K562 (cell line): Measurements from ENCODE around the gene RAB6A. TPM values are rescaled to one million over a fixed set of nuclear protein-coding genes. Genes with fewer than 3 reads are reported as not detected.

Experiments used
- ATAC-seq: fragments of 200-7000 bp; cut with Tn5 transposase; 3 replicates; pipeline ENCODE4 v1.9.1; 2020; ENCODE audit warnings: moderate library complexity
- BruUV-seq: library from RNA; stranded (reverse); fragments of 400-500 nt; replicated peaks from 2 replicates; lab custom pipeline; 2021; lab: Mats Ljungman, UMichigan
- CTCF ChIA-PET: fragments of 300-600 bp; formaldehyde crosslinking; extraction: SDS; loops from one replicate; lab custom pipeline; 2021; ENCODE audit warnings: low intra/inter-chr PET ratio; lab: Yijun Ruan, JAX
- POLR2A ChIA-PET: fragments of 300-600, 350-650 bp; sonication (Branson Sonifier 250); formaldehyde crosslinking; extraction: SDS; loops from one replicate; lab custom pipeline; 2021; ENCODE audit warnings: antibody characterized with exemption, inconsistent platforms; lab: Yijun Ruan, JAX
- DNase-seq, 4 experiments: peaks; one replicate each; pipeline versions ENCODE4 v3.0.0 to v3.0.0-alpha.2; 2011 to 2018; ENCODE audit warnings: low spot score in 3 of 4, mixed read lengths in 3 of 4; ENCODE audit errors: extremely low read depth in 1 of 4
- FAIRE-seq: peaks from 2 replicates; lab custom pipeline; 2011; peaks lifted over from hg19 to GRCh38; lab: Jason Lieb, UNC
- H2AFZ ChIP-seq: 2 replicates; pipeline ENCODE4 v1.6.0; 2011; ENCODE audit warnings: low read depth, low read length, control low read depth, inconsistent platforms
- H3K27ac ChIP-seq: fragments of 200-600 bp; 3 replicates; pipeline ENCODE4 v1.8.0; 2011; ENCODE audit warnings: low read depth, mild to moderate bottlenecking, control low read depth, inconsistent platforms, low read length, moderate library complexity, mixed read lengths; ENCODE audit errors: extremely low read depth
- H3K27me3 ChIP-seq, 2 experiments: fragments of 300-600 bp in 1 of 2; 2 replicates in 1 of 2; 3 replicates in 1 of 2; pipeline versions ENCODE4 v1.6.0 to v1.8.0; 2011; ENCODE audit warnings: inconsistent platforms in 2 of 2, low read length in 2 of 2, mild to moderate bottlenecking in 1 of 2, mixed read lengths in 1 of 2, moderate library complexity in 1 of 2; ENCODE audit not compliant: control insufficient read depth in 2 of 2, insufficient read depth in 2 of 2
- H3K36me3 ChIP-seq: fragments of 300-600 bp; 3 replicates; pipeline ENCODE4 v1.8.0; 2011; ENCODE audit warnings: mild to moderate bottlenecking, low read length, inconsistent platforms; ENCODE audit not compliant: control insufficient read depth, insufficient read depth
- H3K4me1 ChIP-seq, 2 experiments: fragments of 200-600 bp in 1 of 2; replicated peaks in 1 of 2; 2 replicates in 1 of 2; 3 replicates in 1 of 2; pipeline versions ENCODE4 v1.5.1 to v1.8.0; 2011; ENCODE audit warnings: inconsistent platforms in 2 of 2, low read length in 2 of 2, mild to moderate bottlenecking in 1 of 2, mixed read lengths in 1 of 2, moderate library complexity in 1 of 2; ENCODE audit not compliant: control insufficient read depth in 2 of 2, insufficient read depth in 2 of 2
- H3K4me2 ChIP-seq: 2 replicates; pipeline ENCODE4 v1.6.1; 2011; ENCODE audit warnings: low read length, control low read depth, inconsistent platforms, mixed read lengths; ENCODE audit not compliant: insufficient read depth
- H3K4me3 ChIP-seq: fragments of 200-600 bp; sonication (generic), shearing (Covaris generic); 2 replicates; pipeline ENCODE4 v1.5.1; 2016; ENCODE audit warnings: control low read depth, inconsistent platforms
- H3K79me2 ChIP-seq: fragments of 200-600 bp; 3 replicates; pipeline ENCODE4 v1.8.0; 2011; ENCODE audit warnings: low read length, inconsistent platforms; ENCODE audit not compliant: control insufficient read depth, insufficient read depth
- H3K9ac ChIP-seq, 2 experiments: 2 replicates each; pipeline versions ENCODE4 v1.6.0 to v1.6.1; 2011; ENCODE audit warnings: low read depth in 2 of 2, low read length in 2 of 2, control low read depth in 1 of 2, inconsistent platforms in 1 of 2, mild to moderate bottlenecking in 1 of 2, mixed read lengths in 1 of 2; ENCODE audit not compliant: insufficient read depth in 1 of 2
- H3K9me1 ChIP-seq: one replicate; pipeline ENCODE4 v1.6.0; 2011; ENCODE audit warnings: inconsistent platforms, mild to moderate bottlenecking, low read length, moderate library complexity; ENCODE audit not compliant: control insufficient read depth, insufficient read depth
- H3K9me3 ChIP-seq: replicated peaks from 2 replicates; pipeline ENCODE4 v1.5.1; 2011; ENCODE audit warnings: low read depth, low read length, inconsistent platforms; ENCODE audit not compliant: control insufficient read depth, insufficient read depth
- H4K20me1 ChIP-seq: replicated peaks from 2 replicates; pipeline ENCODE4 v1.6.1; 2011; ENCODE audit warnings: low read length, inconsistent platforms, mixed read lengths; ENCODE audit not compliant: control insufficient read depth, insufficient read depth
- ARID2 ChIP-seq: fragments of 450-650 bp; IDR thresholded peaks from 2 replicates; pipeline ENCODE4 v1.6.1; 2017; ENCODE audit warnings: antibody characterized with exemption, mild to moderate bottlenecking
- ARNT ChIP-seq, 2 experiments: fragments of 450-650 bp; IDR thresholded peaks; 2 replicates each; pipeline ENCODE4 v1.6.1; 2016; ENCODE audit warnings: mild to moderate bottlenecking in 1 of 2
- CTCF ChIP-seq, 3 experiments: IDR thresholded peaks in 2 of 3; conservative IDR thresholded peaks in 1 of 3; 2 replicates each; pipeline ENCODE4 v1.5.1; 2011 to 2012; ENCODE audit warnings: low read length in 3 of 3, mild to moderate bottlenecking in 3 of 3, control low read depth in 2 of 3, improper control_type of control experiment in 1 of 3, inconsistent platforms in 1 of 3, low read depth in 1 of 3, mixed read lengths in 1 of 3, moderate library complexity in 1 of 3; ENCODE audit not compliant: insufficient read depth in 2 of 3
- FOXK2 ChIP-seq, 2 experiments: fragments of 450-650 bp; IDR thresholded peaks in 1 of 2; conservative IDR thresholded peaks in 1 of 2; 2 replicates each; pipeline ENCODE4 v1.6.1; 2016; ENCODE audit warnings: low read depth in 2 of 2, mild to moderate bottlenecking in 1 of 2
- MAX ChIP-seq: sonication (generic); formaldehyde crosslinking; IDR thresholded peaks from 2 replicates; pipeline ENCODE4 v1.9.0; 2022; ENCODE audit warnings: mild to moderate bottlenecking, missing genetic modification reagents
- MBD2 ChIP-seq: sonication (generic); IDR thresholded peaks from 2 replicates; pipeline ENCODE4 v1.6.1; 2016; ENCODE audit warnings: low read depth, borderline replicate concordance
- PHF8 ChIP-seq: fragments of 200-600 bp; sonication (generic); IDR thresholded peaks from 2 replicates; pipeline ENCODE4 v1.6.1; 2012; ENCODE audit warnings: mixed run types, mild to moderate bottlenecking, inconsistent platforms, low read length, moderate library complexity, borderline replicate concordance
- PRPF4 ChIP-seq: fragments of 200-400 bp; formaldehyde crosslinking; IDR thresholded peaks from one replicate; pipeline ENCODE4 v1.6.1; 2017; ENCODE audit warnings: low read length, low read depth, mild to moderate bottlenecking; ENCODE audit not compliant: insufficient read depth, poor library complexity, severe bottlenecking
- RBM34 ChIP-seq: fragments of 200-400 bp; formaldehyde crosslinking; IDR thresholded peaks from 2 replicates; pipeline ENCODE4 v1.6.1; 2018; ENCODE audit warnings: low read length, borderline replicate concordance; ENCODE audit not compliant: insufficient read depth
- RNF2 ChIP-seq: sonication (generic); IDR thresholded peaks from 2 replicates; pipeline ENCODE4 v1.6.1; 2016
- SIX5 ChIP-seq, 2 experiments: IDR thresholded peaks; 2 replicates each; pipeline ENCODE4 v1.6.1; 2011; ENCODE audit warnings: low read length in 2 of 2, borderline replicate concordance in 1 of 2, low read depth in 1 of 2, mild to moderate bottlenecking in 1 of 2, moderate library complexity in 1 of 2; ENCODE audit not compliant: insufficient read depth in 1 of 2
- TBP ChIP-seq: optimal IDR thresholded peaks from 2 replicates; pipeline ENCODE3; 2011; ENCODE audit warnings: low read depth, low read length, improper control_type of control experiment
- WGBS: fragments of 100-300 bp; shearing (Covaris generic); methylation state at CpG from one replicate; pipeline ENCODE4 v1.1.6; 2016; ENCODE audit warnings: low coverage, mixed read lengths; ENCODE audit not compliant: insufficient coverage; ENCODE audit errors: missing lambda C conversion rate; 5-methylcytosine and 5-hydroxymethylcytosine counted together
- in situ Hi-C: fragments of 300-500 bp; cut with MboI; formaldehyde crosslinking; loops from 4 replicates; pipeline ENCODE4 v1.15.0; 2018; ENCODE audit warnings: inconsistent platforms, mixed read lengths
- intact Hi-C: fragments of 100-400 bp; cut with micrococcal nuclease; formaldehyde crosslinking; loops from 2 replicates; pipeline ENCODE4 v1.14.2; 2022
- polyA plus RNA-seq, 8 experiments: library from polyadenylated mRNA; depleted of rRNA in 4 of 8; stranded (reverse) in 5 of 8; unstranded in 3 of 8; fragments of >200 nt; fragmentation: Nextera tagmentation in 2 of 8; fragmentation: Illumina TruSeq in 1 of 8; extraction: Ambion mirVana in 2 of 8; extraction: Trizol in 1 of 8; gene quantifications; 2 replicates each; pipeline versions ENCODE4 v1.2.1 to v1.2.3, GENCODE V29; 2011 to 2014; ENCODE audit warnings: inconsistent platforms in 1 of 8, missing spikeins in 1 of 8
- total RNA-seq, 7 experiments: library from RNA; depleted of rRNA in 6 of 7; stranded (reverse); fragments of >200 nt in 6 of 7; fragmentation: Illumina TruSeq in 2 of 7; extraction: Trizol in 2 of 7; gene quantifications; 2 replicates each; pipeline versions ENCODE4 v1.2.1 to v1.2.3, GENCODE V29; 2011 to 2021; ENCODE audit warnings: low replicate concordance in 1 of 7

Gene RAB6A
- total and polyA plus RNA-seq, 9 of the 15 experiments (the other 6 are each of a cell fraction or from before 2014, with no cell fraction given) = 14.0 to 95.3 (median 45.4) TPM

DNA sequence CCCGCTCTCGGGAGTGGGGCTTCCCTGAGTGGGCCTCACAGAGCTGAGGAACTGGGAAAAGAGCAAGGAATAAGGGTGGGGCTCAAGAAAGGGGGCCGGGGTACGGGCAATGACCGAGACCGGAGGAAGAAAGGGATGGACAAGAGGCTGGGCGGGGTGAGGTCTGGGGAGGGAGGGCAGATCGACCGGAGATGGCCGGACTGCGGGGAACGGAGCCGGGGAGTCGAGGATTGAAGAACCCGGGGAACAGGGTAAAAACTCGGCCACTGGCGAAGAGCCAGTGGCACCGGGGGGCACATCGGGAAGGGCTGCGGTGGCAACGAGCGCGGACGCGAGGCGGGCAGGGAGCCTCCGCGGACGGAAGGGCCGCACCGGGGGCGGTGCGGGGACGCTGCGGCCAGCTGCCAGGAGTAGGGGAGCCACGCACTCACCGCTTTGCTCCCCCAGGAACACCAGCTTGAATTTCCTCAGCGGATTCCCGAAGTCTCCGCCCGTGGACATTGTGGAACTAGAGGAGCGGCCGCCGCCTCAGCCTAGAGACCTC lies 667 bp downstream of the RAB6A start (continued):
- TF ChIP-seq FOXK2 (conservative IDR thresholded peaks at IDR 0.05 in 1 of 2, IDR thresholded peaks at IDR 0.05 in 1 of 2; ENCODE audit: low read depth in 2 of 2) = no peak
- 0 out of 2 replicates have a peak, but pooled peaks have one; percentile 40 for TF ChIP-seq MAX (CRISPR knock-in tag)
- TF ChIP-seq PRPF4 = no peak
- no peak for TF ChIP-seq RNF2
- TF ChIP-seq RBM34 = no peak
- no peak for TF ChIP-seq MBD2
- TF ChIP-seq, all 486 proteins: peak for 22

GRCh38 chr11:73759610-73760134 lies 1.2 kb downstream of the RAB6A start:
- Histone ChIP-seq H3K79me2 (peaks cover 52% of the 10 kb centered on the region), H3K9ac (peak overlapping the region; percentile 85 to 98), H3K4me2 (peak overlapping the region; percentile 88), H3K4me3 (peak overlapping the region; percentile 97), H3K27ac (peak overlapping the region; percentile 88), H2AFZ (peak overlapping the region; percentile 80), H3K9me3 (no peaks in the 10 kb centered on the region), H3K36me3 (peaks cover 5% of the 10 kb centered on the region; the same call in 1 of the 3 replicates), H3K9me1 (no peaks in the 10 kb centered on the region), H4K20me1 (peaks cover 15% of the 10 kb centered on the region; the same call in 1 of the 2 replicates), H3K27me3 (no peaks in the 10 kb centered on the region), H3K4me1 (peaks cover 9 to 13% of the 10 kb centered on the region in 2 experiments; a peak in 2 of 5 replicates)
- ChIA-PET POLR2A (interaction anchor here (1.7 to 8.1 kb wide), 3 partner anchors 10 to 29 kb away, joined by 7 to 86 read pairs (median 9); partner anchors contain the start of gene MRPL48), CTCF (no interaction called here)
- 2% methylated on average over 8 of the region's 8 CpGs for WGBS
- in situ Hi-C loops = no loop called here
- no TSS peak for BruUV-seq
- peak; percentile 7 for ATAC-seq
- no peak for DNase-seq
- TF ChIP-seq PHF8 (no peak), ARNT (IDR thresholded peaks at IDR 0.05) (no peak), TBP (no peak), SIX5 (IDR thresholded peaks at IDR 0.05; ENCODE audit: borderline replicate concordance in 1 of 2, insufficient read depth in 1 of 2, low read depth in 1 of 2, low read length in 2 of 2) (no peak), CTCF (IDR thresholded peaks at IDR 0.05 in 2 of 3, conservative IDR thresholded peaks at IDR 0.05 in 1 of 3; ENCODE audit: insufficient read depth in 2 of 3, low read depth in 1 of 3, low read length in 3 of 3) (peak in 1 of 3 experiments; percentile 23; a peak in 1 of 6 replicates), ARID2 (peak; percentile 36; the same call in 1 of the 2 replicates)
- no peak for FAIRE-seq
- intact Hi-C loops = loop anchor here (2.0 to 10.0 kb wide), 2 partner anchors 29 to 115 kb away; partner anchors contain the start of genes COA4 and PAAF1
